Diencephalon (tissue), 1 donor: ENCODE data around the gene CCDC107. TPM values are rescaled to one million over a fixed set of nuclear protein-coding genes. Genes with fewer than 3 reads are reported as not detected.

Source experiments
- small RNA-seq: library from RNA; depleted of rRNA; stranded (forward); fragments of <200 nt; gene quantifications from one replicate; pipeline ENCODE3, GENCODE V24; 2014
- total RNA-seq: library from RNA; depleted of rRNA; stranded (reverse); fragments of >200 nt; gene quantifications from one replicate; pipeline ENCODE4 v1.2.3, GENCODE V29; 2014

Gene CCDC107
- 11.5 TPM for total RNA-seq

GRCh38 chr9:35658137-35658967 is at the start of gene CCDC107:
TSS of gene CCDC107 (plus strand) at chr9:35658292. CDS start at chr9:35658380, 88 bp downstream.

GRCh38 chr9:35618325-35618727 is 39.8 kb upstream of the CCDC107 start, which contains the start of gene CD72:
TSS of gene CD72 (minus strand) at chr9:35618413. CDS start at chr9:35618303, 110 bp downstream.

GRCh38 chr9:35650341-35651158 is 7.5 kb upstream of the CCDC107 start, which contains the start of gene SIT1:
TSS of gene SIT1 (minus strand) at chr9:35650931. CDS start at chr9:35650853, 78 bp downstream.

GRCh38 chr9:35657546-35658136 is 451 bp upstream of the CCDC107 start, which contains the start of gene RMRP:
TSS of gene RMRP (minus strand) at chr9:35658019.

GRCh38 chr9:35664531-35665470 is 6.7 kb downstream of the CCDC107 start, which contains the start of gene ARHGEF39:
TSS of gene ARHGEF39 (minus strand) at chr9:35665195. CDS start at chr9:35665169, 26 bp downstream.

GRCh38 chr9:35673132-35674024 is 15.3 kb downstream of the CCDC107 start, which contains the start of gene CA9:
TSS of gene CA9 (plus strand) at chr9:35673928. CDS start at chr9:35673960, 32 bp downstream.

GRCh38 chr9:35689542-35690293 is 31.6 kb downstream of the CCDC107 start, which contains the start of gene TPM2:
TSS of gene TPM2 (minus strand) at chr9:35689925. CDS start at chr9:35689817, 108 bp downstream.

Small RNAs within 50 kb of the gene (small RNA-seq; reads per million reads assigned to genes)
- gene RMRP (not detected), gene RN7SL22P (not detected)

Other genes with a start within 250 kb of the CCDC107 start
- gene RUSC2, start 168.2 kb upstream of the CCDC107 start, total RNA-seq, result 56.3 TPM
- gene TESK1, start 53.0 kb upstream of the CCDC107 start, total RNA-seq, result 20.1 TPM
- 0.46 TPM for gene CD72, start 39.9 kb upstream of the CCDC107 start, total RNA-seq
- not detected for gene SIT1, start 7.4 kb upstream of the CCDC107 start, total RNA-seq
- 144,204 TPM for gene RMRP, start 273 bp upstream of the CCDC107 start, total RNA-seq
- 0.46 TPM for gene ARHGEF39, start 6.9 kb downstream of the CCDC107 start, total RNA-seq
- gene CA9, start 15.6 kb downstream of the CCDC107 start, total RNA-seq, result 1.2 TPM
- gene TPM2, start 31.6 kb downstream of the CCDC107 start, total RNA-seq, result 14.1 TPM
- 24.9 TPM for gene TLN1, start 73.9 kb downstream of the CCDC107 start, total RNA-seq
- gene CREB3, start 74.4 kb downstream of the CCDC107 start, total RNA-seq, result 33.0 TPM
- gene GBA2, start 90.9 kb downstream of the CCDC107 start, total RNA-seq, result 60.7 TPM
- 19.1 TPM for gene RGP1, start 91.0 kb downstream of the CCDC107 start, total RNA-seq
- gene MSMP, start 96.0 kb downstream of the CCDC107 start, total RNA-seq, result not detected
- 11.3 TPM for gene NPR2, start 133.3 kb downstream of the CCDC107 start, total RNA-seq
- 8.3 TPM for gene SPAG8, start 154.0 kb downstream of the CCDC107 start, total RNA-seq
- 13.4 TPM for gene HINT2, start 156.8 kb downstream of the CCDC107 start, total RNA-seq
- 0.23 TPM for gene FAM221B, start 170.4 kb downstream of the CCDC107 start, total RNA-seq
- 10.4 TPM for gene TMEM8B, start 170.9 kb downstream of the CCDC107 start, total RNA-seq
- gene OR13J1, start 212.1 kb downstream of the CCDC107 start, total RNA-seq, result not detected
- gene HRCT1, start 247.9 kb downstream of the CCDC107 start, total RNA-seq, result not detected